Left cardiac atrium (tissue), 4 donors: Measurements from ENCODE around the gene RAB36. TPM values are rescaled to one million over a fixed set of nuclear protein-coding genes. Genes with fewer than 3 reads are reported as not detected.
A peak's percentile ranks its signal among the peaks of the same experiment; 100 is the strongest.

Source experiments
- ATAC-seq, 2 donors: fragments of 200-7000 bp; cut with Tn5 transposase; one replicate each; pipeline ENCODE4 v1.9.1; 2020; ENCODE audit warnings: mild to moderate bottlenecking in 2 of 2, moderate library complexity in 2 of 2
- DNase-seq: peaks from one replicate; pipeline ENCODE4 v3.0.0-alpha.2; 2020
- intact Hi-C, 2 donors: fragments of 100-400 bp; cut with DNase I; formaldehyde crosslinking; loops; one replicate each; pipeline versions ENCODE4 v1.14.1 to v1.15.1; 2022 to 2023
- total RNA-seq, 2 donors: library from RNA; stranded (reverse); fragmentation: NEBNext Ultra II Directional; extraction: Animal tissue kit (Norgen Biotek cat#: 25700); gene quantifications; one replicate each; pipeline ENCODE4 v1.2.1, GENCODE V29; 2021
- donor health status: DM: no; HTN: yes; CAD: no.
- donor health status: DM: no; HTN: yes; CAD: no; lungs with severe emphysema.
- donor health status: DM: yes; HTN: yes; CAD: no.
- donor health status: Dilated cardiomyopathy.

The RAB36 gene
- total RNA-seq, 2 donors from 2014 or later: 1.0 to 1.3 TPM

GRCh38 chr22:23187871-23188700, 42.8 kb downstream of the RAB36 start:
- intact Hi-C loops: no loop called here
- ATAC-seq (peak in 1 of 2 donors; percentile 8), DNase-seq (no peak)

GRCh38 chr22:23190526-23190925, 45.2 kb downstream of the RAB36 start:
- intact Hi-C loops: no loop called here
- DNase-seq (no peak), ATAC-seq (peak; percentile 60 to 62)

- ATAC-seq (peak in 1 of 2 donors; percentile 51), DNase-seq (peak; percentile 24)
- intact Hi-C loops: no loop called here
These were observed 46.9 kb downstream of the RAB36 start for GRCh38 chr22:23192133-23192532.

GRCh38 chr22:23192558-23192957, 47.3 kb downstream of the RAB36 start:
- DNase-seq (peak; percentile 8), ATAC-seq (no peak)
- intact Hi-C loops: no loop called here

GRCh38 chr22:23193196-23193827, 48.0 kb downstream of the RAB36 start:
- ATAC-seq: peak; percentile 26 to 48
- peak; percentile 1 for DNase-seq
- intact Hi-C loops: no loop called here

- peak; percentile 22 for DNase-seq
- intact Hi-C loops: no loop called here
- ATAC-seq: peak; percentile 61 to 74
These were observed 48.6 kb downstream of the RAB36 start for GRCh38 chr22:23193882-23194281.

GRCh38 chr22:23196165-23196564, 50.9 kb downstream of the RAB36 start:
- ATAC-seq (no peak), DNase-seq (peak; percentile 11)
- intact Hi-C loops: no loop called here

- no peak for ATAC-seq
- no peak for DNase-seq
These were observed 52.6 kb downstream of the RAB36 start for GRCh38 chr22:23197836-23198235.

GRCh38 chr22:23199159-23199558, 53.9 kb downstream of the RAB36 start:
- no peak for DNase-seq
- intact Hi-C loops: no loop called here
- no peak for ATAC-seq

More at GRCh38 chr22:23197836-23198235, 52.6 kb downstream of the RAB36 start:
- intact Hi-C loops: no loop called here

- ATAC-seq: no peak
- DNase-seq: no peak
- intact Hi-C loops: no loop called here
These were observed 55.6 kb downstream of the RAB36 start for GRCh38 chr22:23200898-23201297.

- ATAC-seq: no peak
- intact Hi-C loops: no loop called here
- no peak for DNase-seq
These were observed 57.7 kb downstream of the RAB36 start for GRCh38 chr22:23202812-23203451.

- ATAC-seq (no peak), DNase-seq (no peak)
- intact Hi-C loops: no loop called here
These were observed 58.3 kb downstream of the RAB36 start for GRCh38 chr22:23203452-23204124.

- DNase-seq: peak; percentile 20
- peak in 1 of 2 donors; percentile 52 for ATAC-seq
- intact Hi-C loops: no loop called here
These were observed 58.8 kb downstream of the RAB36 start for GRCh38 chr22:23204125-23204488.

- intact Hi-C loops: loop anchor here in 1 of 2 donors (1.0 kb wide), 1 partner anchor 33 kb away; no protein-coding TSS in a partner anchor
- ATAC-seq (peak; percentile 92 to 96), DNase-seq (peak; percentile 84)
These were observed 59.4 kb downstream of the RAB36 start for GRCh38 chr22:23204541-23205157.

GRCh38 chr22:23205339-23206049, 60.2 kb downstream of the RAB36 start:
- peak; percentile 32 to 51 for ATAC-seq
- intact Hi-C loops: loop anchor here in 1 of 2 donors (1.0 kb wide), 1 partner anchor 32 kb away; no protein-coding TSS in a partner anchor
- DNase-seq: no peak

- DNase-seq (no peak), ATAC-seq (no peak)
- intact Hi-C loops: no loop called here
These were observed 61.6 kb downstream of the RAB36 start for GRCh38 chr22:23206915-23207314.

GRCh38 chr22:23207729-23208393, 62.6 kb downstream of the RAB36 start:
- intact Hi-C loops: no loop called here
- no peak for DNase-seq
- ATAC-seq: no peak
